Midbrain (tissue), 1 donor: ENCODE data around the gene TSEN54.
"Not testable (repeated sequence)": the region's sequence is repeated elsewhere in the genome, so short reads cannot be mapped to it uniquely, and the experiment has no call there.

Source experiments
- DNase-seq: peaks from one replicate; lab custom pipeline; 2025; lab: John Stamatoyannopoulos, UW

TSEN54 gene

GRCh38 chr17:75516255-75516618, at the start of gene TSEN54:
Gene TSEN54 (plus strand): TSS chr17:75516528. CDS start chr17:75516561, 33 bp downstream.
- peak; percentile 92 for DNase-seq

DNA sequence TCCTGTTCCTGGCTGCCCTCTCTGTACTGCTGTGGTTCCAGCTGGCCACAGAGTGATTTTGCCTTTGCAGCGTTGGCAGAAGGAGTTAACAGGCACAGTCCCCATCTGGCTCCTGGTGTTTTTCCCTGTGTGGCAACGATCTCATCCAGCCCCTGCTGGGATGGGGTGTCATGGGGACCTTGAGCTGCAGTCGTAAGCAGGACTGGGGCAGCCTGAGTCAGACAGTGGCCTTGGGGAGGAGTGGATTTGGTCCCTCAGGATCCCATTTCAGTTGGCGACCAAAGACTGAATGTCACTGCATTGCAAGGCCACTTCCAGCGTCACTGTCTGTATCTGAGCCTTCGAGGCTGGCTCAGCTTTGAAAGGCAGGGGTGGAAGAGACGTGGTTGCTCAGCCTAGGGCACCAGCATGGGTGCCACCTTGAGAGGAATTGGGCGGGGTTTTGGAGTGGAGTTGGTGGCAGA, 48.0 kb upstream of the TSEN54 start:
- DNase-seq = peak; percentile 29

- DNase-seq = no peak
These were observed 47.5 kb upstream of the TSEN54 start for GRCh38 chr17:75468779-75469373.

GRCh38 chr17:75471207-75471606, 45.1 kb upstream of the TSEN54 start:
- DNase-seq = no peak

DNA sequence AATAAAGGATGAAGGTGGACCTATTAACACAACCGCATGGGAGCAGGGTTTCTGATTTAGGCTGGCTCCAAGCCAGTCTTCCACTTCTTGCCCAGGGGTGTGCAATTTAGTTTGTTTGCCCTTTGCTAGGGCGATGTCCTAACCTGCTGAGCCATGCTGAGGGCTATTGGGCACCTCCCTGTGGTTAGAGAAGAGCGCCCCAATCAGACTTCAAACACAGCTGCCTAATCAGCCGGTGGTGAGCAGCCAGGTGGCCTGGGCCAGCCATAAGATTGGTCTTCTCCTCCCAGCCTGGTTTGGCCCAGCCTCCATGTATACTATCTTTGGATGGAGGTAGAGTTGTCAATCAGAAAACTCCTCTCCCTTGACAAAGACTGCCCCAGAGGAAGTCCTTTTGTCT, 44.2 kb upstream of the TSEN54 start:
- no peak for DNase-seq

- peak; percentile 65 for DNase-seq
These were observed 43.1 kb upstream of the TSEN54 start for GRCh38 chr17:75473246-75473645.

DNA sequence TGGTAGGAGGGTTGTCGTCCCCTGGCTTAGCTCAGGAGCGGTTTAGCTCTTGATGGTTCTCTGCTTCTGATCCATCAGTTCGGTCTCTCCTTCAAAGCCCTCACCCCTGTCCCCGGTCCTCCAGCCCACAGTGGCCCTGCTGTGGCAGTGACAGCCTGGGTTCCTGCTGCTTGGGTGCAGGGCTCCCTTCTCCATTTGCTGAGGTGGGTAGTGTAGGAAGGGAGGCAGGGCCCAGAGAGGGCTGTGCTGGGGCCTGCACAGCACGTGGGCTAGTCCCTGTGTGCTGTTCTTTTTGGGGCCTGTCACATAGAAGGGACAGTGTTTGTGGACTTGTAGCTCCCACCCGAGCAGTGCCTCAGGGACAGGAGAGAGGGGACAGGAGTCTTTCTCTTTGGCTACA, 41.6 kb upstream of the TSEN54 start:
- DNase-seq = no peak

- peak; percentile 21 for DNase-seq
These were observed 41.0 kb upstream of the TSEN54 start for GRCh38 chr17:75475144-75475835.

DNA sequence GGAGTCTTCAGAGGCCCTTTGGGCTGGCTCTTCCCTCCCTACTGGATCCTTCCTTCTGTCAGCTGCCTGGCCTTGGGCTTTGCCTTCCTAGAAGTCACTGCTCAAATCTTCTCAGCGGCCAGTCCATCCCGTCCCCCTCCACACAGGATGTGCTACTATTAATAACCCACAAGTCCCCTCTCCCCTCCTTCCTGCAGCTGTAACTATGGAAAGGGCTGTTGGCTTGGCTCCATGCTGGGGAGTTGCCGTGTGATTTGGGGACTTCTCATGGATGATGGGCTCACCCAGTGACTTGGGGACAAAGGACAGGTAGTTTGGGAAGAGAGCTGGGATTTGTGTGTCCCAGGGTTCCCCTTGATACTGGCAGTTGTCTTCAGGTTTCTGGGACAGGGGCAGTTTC, 40.5 kb upstream of the TSEN54 start:
- DNase-seq = no peak

GRCh38 chr17:75476271-75476671, 40.1 kb upstream of the TSEN54 start:
- peak; percentile 67 for DNase-seq

DNA sequence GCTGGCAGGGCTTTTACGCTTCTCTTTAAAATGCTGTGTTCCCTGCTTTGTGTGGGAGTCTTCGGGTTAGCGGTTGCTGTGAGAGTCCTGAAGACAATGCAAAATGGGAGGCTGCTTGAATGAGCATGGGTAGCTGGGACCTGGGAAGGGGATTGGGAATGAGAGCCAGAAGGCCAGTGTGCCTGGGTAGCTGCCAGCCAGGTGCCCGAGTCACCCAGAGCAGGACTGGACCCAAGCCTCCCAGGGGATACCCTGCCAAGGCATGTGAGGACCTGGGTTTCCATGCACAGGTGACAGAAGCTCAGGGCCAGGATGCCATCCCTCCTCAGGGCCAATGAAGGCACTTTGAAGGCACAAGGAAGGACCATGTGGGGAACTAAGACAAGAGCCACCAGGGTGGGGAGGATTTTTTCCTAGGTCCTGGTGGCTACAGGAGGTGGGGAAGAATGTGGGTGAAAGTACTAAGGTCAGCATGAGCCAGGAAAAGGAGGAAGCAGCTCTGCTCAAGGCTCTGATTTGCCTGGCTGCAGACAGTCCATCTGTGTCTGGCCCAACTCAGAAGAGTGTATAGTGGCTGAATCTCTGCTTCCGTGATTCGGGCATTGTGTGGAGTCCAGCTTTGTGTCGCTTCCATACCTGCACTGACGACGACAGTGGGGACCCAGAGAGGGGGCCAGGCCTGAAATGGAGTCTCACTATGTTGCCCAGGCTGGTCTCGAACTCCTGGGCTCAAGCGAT, 39.4 kb upstream of the TSEN54 start:
- DNase-seq = no peak

DNA sequence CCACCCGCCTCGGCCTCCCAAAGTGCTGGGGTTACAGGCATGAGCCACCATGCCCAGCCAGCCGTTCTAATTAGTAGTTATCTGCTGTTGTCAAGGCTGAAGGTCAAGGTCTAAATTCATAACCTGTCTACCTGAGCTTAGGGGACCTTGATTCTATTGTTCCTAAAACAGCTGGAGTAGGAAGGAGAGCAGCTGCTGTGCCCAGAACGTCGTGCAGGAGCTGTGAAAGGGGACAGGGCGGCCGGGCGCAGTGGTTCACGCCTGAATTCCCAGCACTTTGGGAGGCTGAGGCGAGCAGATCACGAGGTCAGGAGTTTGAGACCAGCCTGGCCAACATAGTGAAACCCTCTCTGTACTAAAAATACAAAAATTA, 38.9 kb upstream of the TSEN54 start:
- not testable (repeated sequence) for DNase-seq

DNA sequence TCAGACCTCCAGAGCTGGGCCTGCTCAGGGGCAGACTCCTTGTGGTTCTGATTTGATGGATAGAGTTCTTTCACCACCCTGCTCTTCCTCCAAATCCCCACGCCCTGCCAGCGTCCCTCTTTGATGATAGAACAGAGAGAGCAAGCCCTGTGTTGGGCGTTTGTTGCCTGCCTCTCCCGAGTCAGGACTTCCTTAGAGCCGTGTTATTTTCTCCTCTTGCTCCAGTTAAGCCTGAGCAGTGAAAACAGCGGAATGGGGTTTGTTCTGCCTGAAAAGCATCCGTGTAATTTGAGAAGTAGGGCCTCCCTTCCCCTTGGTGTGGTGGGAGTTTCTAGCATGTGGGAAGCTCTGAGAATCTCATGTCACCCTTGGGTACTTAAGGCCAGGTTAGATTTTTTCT, 37.8 kb upstream of the TSEN54 start:
- DNase-seq = no peak

DNA sequence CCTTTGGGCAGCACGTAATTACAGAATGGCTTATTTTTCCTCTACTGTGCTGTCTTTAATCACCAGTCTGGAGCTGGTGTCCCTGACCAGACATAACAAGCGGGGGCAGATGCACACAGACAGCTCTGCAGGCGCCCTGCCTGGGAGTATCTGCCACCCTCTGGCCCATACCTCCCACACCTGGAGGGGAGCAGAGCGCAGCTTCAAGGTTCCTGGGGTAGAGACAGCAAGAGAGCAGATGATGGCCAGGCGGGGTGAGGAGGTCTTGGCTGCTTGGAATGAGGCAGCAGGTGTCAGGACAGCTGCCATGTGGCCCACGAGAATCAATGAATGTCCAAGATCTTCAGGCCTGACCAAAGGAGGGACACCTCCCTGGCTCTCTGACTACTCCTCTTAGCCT, 36.0 kb upstream of the TSEN54 start:
- DNase-seq = no peak

- DNase-seq = no peak
These were observed 34.9 kb upstream of the TSEN54 start for GRCh38 chr17:75481194-75482068.

GRCh38 chr17:75482098-75482942, 34.0 kb upstream of the TSEN54 start:
- DNase-seq = no peak

DNA sequence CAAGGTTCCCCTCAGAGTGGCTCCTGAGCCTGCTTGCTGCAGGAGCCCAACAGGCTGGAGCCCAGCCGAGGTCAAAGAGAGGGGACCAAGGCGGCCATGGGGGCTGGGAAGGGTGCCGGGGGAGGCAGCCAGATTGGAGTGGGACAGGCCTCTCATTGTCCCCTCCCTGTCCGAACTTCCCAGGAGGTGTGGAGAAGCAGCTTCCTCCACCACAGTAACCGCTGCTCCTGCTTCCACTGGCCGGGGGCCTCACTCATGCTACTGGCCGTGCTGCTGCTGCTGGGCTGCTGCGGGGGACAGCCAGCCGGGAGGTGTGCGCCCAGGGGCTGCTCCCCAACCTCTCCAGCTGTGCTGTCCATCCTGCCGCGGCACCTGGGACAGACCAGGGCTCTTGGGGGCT, 30.6 kb upstream of the TSEN54 start:
- no peak for DNase-seq

DNA sequence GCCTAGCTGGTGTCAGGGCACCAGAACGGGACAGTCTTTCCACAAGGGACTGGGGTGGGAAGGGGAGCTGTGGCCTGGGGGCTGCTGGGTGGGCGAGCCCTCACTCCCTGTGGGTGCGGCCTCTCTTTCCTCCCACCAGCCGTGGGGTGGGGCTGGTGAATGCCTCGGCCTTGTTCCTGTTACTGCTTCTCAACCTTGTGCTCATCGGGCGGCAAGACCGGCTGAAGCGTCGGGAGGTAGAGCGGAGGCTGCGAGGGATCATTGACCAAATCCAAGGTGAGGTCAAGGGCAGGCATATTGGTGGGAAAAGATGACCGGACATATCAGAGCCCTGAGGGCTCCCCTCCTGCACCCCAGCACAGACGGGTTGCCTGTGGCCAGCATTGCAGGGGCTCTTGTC, 30.2 kb upstream of the TSEN54 start:
- DNase-seq = no peak

DNA sequence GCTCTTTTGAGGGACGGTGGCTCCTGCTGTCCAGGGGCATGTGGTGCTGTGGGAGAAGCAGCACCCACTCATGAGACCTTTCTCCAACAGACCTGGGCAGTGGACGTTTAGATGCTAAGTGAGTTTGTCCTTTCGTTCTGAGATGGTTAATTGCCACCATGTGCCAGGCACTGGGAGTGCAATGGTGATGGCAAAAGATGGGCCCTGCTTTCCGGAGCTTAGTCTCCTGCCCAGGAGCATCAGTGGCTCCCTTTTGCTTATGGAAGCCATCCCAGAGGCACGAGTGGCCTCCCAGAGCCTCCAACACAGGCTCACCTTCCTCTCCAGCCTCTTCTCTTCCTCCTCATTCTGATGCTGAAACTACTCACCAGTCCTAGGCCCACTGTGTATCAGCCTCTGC, 29.4 kb upstream of the TSEN54 start:
- DNase-seq = no peak

DNA sequence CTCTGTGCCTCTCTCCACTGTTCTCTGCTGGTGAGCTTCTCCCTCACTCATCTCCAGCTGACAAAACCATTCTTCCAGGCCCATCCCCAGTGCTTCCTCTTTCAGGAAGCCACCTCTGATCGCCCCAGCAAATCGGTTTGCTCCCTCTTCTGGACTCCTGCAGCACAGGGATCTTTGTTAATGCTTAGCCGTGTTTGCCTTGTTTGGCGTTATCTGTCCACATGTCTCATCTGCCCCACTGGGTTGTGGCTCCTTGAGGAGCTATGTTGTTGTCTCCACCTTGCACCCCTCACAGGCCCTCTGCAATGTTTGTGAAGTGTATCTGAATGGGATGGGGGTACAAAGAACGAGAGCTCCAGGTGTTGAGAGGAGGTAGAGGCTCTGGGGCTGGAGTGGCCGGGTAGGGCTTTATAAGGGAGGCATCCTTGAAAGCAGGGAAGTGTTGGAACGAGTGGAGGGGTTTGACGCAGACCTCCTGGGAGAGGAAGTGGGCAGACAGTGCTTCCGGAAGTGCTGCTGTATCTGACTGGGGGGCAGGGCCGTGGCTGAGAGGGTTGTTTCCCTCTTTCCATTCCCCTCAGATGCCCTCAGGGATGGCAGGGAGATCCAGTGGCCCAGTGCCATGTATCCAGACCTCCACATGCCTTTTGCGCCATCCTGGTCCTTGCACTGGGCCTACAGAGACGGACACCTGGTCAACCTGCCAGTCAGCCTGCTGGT, 28.8 kb upstream of the TSEN54 start:
- no peak for DNase-seq
